GM19238 (cell line): Measurements from ENCODE around the gene HMCN2.
"Not testable (repeated sequence)": the region's sequence is repeated elsewhere in the genome, so short reads cannot be mapped to it uniquely, and the experiment has no call there.

Source experiments
- DNase-seq: peaks from one replicate; pipeline ENCODE4 v3.0.0; 2011; ENCODE audit warnings: low spot score; ENCODE audit not compliant: insufficient read length

HMCN2 gene

GRCh38 chr9:130237763-130238524 lies 27.6 kb upstream of the HMCN2 start:
- DNase-seq, result no peak

DNA sequence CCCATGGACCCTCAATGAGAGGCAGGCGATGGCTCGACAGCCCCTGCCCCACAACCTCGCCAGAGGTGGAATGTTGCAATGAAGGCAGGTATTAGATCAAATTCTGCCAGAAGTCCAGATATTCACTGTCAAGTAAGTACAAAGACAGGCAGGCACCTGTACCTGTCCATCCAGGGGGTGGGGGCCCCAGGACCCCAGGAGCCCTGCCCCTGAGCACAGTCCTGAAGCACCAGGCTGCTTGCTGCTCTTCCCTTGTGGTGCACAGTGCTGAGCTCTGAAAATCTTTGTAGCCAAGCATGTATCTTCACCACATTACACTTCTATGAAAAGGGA lies 26.2 kb upstream of the HMCN2 start:
- no peak for DNase-seq

DNA sequence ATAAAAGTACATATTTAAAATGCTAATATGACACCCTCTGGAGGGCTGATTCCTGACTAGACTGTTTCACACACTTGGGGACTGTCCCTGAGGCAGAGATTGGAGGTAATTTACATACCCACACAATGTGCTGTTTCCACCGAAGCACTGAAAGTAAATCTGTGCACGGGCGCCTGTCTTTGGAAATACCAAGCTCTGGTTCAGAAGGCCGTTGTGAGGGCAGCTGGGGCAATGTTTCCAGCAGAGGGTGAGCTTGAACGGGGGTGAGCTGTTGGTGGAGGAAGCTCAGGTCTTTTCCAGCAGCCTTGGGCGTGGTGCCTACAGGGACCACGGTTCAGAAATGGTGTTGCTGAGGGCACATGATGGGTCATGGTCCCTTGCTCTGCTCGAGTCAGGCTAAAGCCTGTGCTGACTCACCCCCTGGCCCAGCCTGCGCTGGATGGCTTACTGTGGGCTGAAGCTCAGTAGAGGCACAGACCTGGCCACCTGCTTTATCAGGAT lies 25.8 kb upstream of the HMCN2 start:
- DNase-seq, result peak; percentile 33

GRCh38 chr9:130240410-130241197 lies 25.0 kb upstream of the HMCN2 start:
- DNase-seq, result peak; percentile 31

DNA sequence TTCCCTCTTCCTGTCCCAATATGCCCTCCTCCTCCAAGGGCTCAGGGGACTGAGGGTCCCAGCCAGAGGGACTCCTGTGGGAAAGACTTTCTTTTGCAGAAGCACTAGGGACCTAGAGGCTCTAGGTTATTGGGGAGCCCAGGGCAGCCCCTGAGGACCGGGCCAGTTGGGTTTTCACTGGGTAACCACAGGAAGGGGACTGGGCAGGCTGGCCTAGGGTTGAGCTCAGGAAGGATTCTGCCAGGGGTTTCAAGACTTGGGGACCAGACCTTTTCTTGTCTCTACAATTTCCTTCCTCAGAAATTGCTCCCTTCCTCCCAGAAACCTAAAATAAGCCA lies 24.4 kb upstream of the HMCN2 start:
- no peak for DNase-seq

DNA sequence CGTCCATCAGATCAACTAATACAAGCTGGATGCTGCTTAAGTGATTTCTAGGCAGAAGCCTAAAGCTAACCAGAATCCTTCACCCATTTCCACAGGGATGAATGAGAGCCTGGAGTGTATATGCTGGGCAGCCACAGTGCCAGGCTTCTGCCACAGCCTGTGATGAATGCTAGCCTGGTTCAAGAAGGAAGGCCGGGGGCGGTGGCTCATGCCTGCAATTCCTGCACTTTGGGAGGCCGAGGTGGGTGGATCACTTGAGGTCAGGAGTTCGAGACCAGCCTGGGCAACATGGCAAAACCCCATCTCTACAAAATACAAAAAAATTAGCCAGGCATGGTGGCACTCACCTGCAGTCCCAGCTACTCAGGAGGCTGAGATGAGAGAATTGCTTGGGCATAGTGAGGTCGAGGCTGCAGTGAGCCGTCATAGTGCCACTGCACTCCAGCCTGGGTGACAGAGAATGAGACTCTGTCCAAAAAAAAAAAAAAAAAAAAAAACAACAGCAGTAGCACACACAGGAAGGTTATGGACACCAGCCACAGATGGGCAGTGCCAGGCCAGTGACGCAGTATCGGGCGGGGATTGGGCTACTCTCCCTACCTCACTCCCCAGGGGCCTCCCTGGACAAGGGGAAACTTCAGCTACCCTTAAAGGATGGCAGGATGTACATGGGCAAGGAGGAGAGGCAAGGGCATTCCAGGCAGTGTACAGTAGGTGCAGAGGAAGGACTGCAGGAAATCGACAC lies 23.1 kb upstream of the HMCN2 start:
- DNase-seq, result no peak

DNA sequence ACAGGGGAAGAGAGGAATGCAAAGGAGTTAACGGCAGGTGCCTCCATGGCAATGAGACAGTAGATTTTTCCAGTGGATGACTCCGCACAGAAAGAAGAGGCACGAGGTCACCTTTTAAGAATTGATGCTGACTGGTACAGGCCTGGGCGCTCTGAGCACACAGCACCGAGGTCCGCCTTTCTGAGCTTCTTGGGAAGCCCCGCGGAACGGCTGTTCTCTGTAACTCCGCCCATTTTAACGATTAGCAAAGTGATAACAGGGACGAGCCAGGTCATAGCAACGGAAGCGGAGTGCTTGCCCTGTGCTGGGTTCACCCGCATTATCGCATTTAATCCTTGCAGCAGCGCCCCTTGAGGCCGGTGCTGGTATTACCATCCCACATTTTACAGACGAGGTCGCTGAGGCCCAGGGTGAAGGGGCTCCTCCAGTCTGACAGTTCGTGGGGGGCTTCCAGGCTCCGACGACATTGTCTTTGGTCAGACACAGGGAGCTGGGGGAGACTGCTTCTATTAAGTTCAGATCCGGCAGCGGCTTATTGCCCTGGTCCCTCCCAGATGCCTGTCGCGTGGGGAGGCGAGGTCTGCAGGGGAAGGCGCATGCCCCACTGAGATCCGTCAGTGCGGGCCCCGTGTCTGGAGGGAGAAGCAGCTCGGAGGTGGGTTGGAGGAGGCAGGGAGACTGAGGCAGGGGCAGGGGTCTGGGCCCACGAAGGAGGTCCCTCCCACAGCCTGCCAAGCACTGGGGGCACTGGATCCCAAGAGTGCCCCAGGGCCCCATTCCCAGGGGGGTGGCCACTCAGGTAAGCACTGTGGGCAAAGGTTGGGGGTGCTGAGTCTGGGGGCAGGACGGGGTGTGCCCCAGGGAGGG lies 22.3 kb upstream of the HMCN2 start:
- DNase-seq, result peak; percentile 62

GRCh38 chr9:130243882-130244170 lies 21.7 kb upstream of the HMCN2 start:
- no peak for DNase-seq

GRCh38 chr9:130244548-130245165 lies 20.9 kb upstream of the HMCN2 start:
- DNase-seq, result no peak

- DNase-seq, result no peak
Observed at GRCh38 chr9:130245474-130245873, 20.1 kb upstream of the HMCN2 start.

DNA sequence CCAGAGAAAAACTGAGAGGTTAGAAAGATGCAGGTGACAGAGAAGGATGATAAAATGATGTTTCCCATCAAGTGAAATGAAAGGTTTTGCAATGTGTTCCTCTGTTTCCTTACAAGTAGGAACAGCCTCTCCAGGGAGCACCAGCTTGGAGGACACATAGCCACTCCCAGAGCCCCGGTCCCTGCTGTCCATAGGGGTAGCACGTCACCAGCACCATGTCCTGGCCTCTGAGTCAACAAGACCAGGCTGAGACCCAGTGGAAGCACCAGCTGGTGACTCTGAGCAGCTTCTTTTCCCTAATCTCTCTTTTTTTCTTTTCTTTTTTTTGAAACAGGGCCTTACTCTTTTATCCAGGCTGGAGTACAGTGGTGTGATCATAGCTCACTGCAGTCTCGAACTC lies 19.4 kb upstream of the HMCN2 start:
- DNase-seq, result no peak

- DNase-seq, result no peak
Observed at GRCh38 chr9:130254747-130255630, 10.6 kb upstream of the HMCN2 start.

- DNase-seq, result no peak
Observed at GRCh38 chr9:130255631-130256134, 9.9 kb upstream of the HMCN2 start.

- no peak for DNase-seq
Observed at GRCh38 chr9:130256644-130257043, 8.9 kb upstream of the HMCN2 start.

GRCh38 chr9:130258137-130258536 lies 7.4 kb upstream of the HMCN2 start:
- not testable (repeated sequence) for DNase-seq

- DNase-seq, result no peak
Observed at GRCh38 chr9:130259044-130259443, 6.5 kb upstream of the HMCN2 start.

GRCh38 chr9:130260816-130261765 lies 4.5 kb upstream of the HMCN2 start:
- no peak for DNase-seq

DNA sequence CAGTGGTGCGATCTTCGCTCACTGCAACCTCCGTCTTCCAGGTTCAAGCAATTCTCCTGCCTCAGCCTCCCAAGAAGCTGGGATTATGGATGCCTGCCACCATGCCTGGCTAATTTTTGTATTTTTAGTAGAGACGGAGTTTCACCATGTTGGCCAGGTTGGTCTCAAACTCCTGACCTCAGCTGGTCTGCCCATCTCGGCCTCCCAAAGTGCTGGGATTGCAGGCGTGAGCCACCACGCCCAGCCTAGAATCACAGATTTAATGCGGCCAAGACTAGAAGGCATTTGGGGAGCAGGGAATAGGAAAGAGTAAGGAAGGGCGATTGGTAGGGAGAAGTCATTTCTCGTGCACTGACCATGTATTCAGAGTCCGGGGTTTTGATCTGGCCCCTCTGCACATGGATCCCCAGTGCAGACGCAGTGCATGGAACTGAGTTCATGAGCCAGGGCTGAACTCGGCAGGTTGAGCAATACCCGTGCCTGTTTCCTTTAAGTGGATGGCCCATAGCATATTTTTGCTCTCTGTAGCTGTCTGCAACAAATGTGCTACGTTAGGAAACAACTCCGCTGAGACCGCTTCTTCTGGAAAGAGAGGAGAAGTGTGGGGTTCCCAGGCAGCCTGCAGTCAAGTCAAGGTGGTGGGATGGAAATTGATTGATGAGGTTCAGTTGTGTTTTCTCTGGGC lies 3.4 kb upstream of the HMCN2 start:
- no peak for DNase-seq
